ENCODE measurements around the gene GSTM3.
"Not testable (repeated sequence)": the region's sequence is repeated elsewhere in the genome, so short reads cannot be mapped to it uniquely, and the experiment has no call there.

Gene GSTM3

DNA sequence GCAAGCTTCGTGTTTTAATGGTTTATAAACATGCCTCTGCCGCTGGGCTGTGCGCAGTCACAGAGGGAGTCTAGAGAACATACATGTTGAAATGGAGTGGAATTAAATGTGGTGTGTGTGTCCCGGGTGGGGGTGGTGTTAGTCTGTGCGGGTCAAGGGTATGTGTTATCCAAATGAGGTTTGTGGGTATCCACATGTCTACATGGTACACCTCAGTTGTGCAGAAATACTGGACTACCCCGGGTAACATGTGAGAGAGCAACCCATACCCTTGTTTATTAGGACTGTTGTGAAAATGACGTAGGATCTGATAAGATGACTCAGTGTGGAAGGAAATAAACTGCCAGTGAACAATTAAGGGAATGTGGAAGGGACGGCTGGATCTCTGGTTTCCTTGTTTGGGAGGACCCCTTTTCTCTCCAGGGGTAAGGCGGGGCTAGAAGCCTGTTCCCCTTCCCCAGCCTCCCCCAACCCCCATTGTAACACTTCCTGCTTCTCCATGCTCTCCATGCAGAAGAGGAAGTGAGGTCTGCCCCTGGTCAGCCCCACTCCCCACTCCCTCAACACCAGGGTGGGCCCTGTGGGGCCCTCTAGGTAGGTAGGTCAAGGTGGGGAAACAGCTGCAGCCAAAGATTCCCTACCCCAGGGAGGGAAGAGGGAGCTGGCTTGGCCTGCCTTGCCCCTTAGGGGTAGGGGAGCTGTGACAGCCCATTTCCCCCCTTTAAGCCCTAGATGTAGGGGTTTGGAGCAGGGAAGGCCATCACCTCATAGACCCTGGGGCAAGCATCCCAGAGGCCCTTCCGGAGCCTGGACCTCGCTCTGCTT is 22.2 kb upstream of the GSTM3 start:
- no peak overlapping the region for H3K27ac ChIP-seq (ENCODE audit: low read depth, low read length)
- no peaks in the 10 kb centered on the region for H3K9me3 ChIP-seq (ENCODE audit: control insufficient read depth in 5 of 5, low read length in 5 of 5)
- no peaks in the 10 kb centered on the region for H3K36me3 ChIP-seq (ENCODE audit: control insufficient read depth in 5 of 5, insufficient read depth in 5 of 5, low read length in 5 of 5)
- H3K4me3 ChIP-seq (ENCODE audit: low read depth in 1 of 5, low read length in 5 of 5): no peak overlapping the region
- H3K27me3 ChIP-seq (ENCODE audit: control insufficient read depth in 5 of 5, insufficient read depth in 4 of 5, low read length in 5 of 5): peaks cover 0 to 2% (median 0%) of the 10 kb centered on the region in 5 donors
- peak overlapping the region in 1 of 5 donors; percentile 30 for H3K9ac ChIP-seq (ENCODE audit: low read length in 5 of 5)
- peaks cover 0 to 9% (median 0%) of the 10 kb centered on the region in 5 donors for H3K4me1 ChIP-seq (ENCODE audit: control insufficient read depth in 5 of 5, insufficient read depth in 5 of 5, low read length in 5 of 5)

DNA sequence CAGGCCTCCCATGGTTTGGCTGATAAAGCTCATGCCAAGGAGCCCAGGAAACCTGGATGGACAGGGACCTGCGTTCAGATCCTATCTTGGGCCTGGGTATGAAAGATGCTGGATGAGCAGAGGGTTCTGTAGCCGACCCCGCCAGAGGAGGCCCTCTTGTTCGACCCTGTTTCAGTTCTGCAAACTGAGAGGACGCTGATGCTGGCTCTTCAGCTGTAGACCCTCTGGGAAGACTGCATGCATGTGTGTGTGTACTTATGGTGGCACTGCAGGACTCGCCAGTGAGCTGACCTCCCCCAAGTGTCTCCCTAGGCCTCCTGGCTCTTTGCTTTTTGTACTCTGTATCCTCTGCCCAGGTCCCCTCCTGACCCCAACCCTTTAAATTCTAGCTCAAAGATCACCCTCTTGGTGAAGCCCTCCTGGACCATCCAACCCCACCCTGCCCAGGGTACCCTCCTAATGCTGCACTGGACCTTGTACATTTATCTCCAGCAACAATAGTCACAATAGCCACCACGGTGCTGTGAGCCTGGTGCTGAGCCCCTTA is 21.3 kb upstream of the GSTM3 start:
- Histone ChIP-seq H3K4me1 (ENCODE audit: control insufficient read depth in 5 of 5, insufficient read depth in 5 of 5, low read length in 5 of 5) (peaks cover 0 to 9% (median 0%) of the 10 kb centered on the region in 5 donors), H3K36me3 (ENCODE audit: control insufficient read depth in 5 of 5, insufficient read depth in 5 of 5, low read length in 5 of 5) (no peaks in the 10 kb centered on the region), H3K9ac (ENCODE audit: low read length in 5 of 5) (no peak overlapping the region), H3K9me3 (ENCODE audit: control insufficient read depth in 5 of 5, low read length in 5 of 5) (no peaks in the 10 kb centered on the region), H3K27me3 (ENCODE audit: control insufficient read depth in 5 of 5, insufficient read depth in 4 of 5, low read length in 5 of 5) (peaks cover 0 to 2% (median 0%) of the 10 kb centered on the region in 5 donors), H3K27ac (ENCODE audit: low read depth, low read length) (no peak overlapping the region), H3K4me3 (ENCODE audit: low read depth in 1 of 5, low read length in 5 of 5) (no peak overlapping the region)

DNA sequence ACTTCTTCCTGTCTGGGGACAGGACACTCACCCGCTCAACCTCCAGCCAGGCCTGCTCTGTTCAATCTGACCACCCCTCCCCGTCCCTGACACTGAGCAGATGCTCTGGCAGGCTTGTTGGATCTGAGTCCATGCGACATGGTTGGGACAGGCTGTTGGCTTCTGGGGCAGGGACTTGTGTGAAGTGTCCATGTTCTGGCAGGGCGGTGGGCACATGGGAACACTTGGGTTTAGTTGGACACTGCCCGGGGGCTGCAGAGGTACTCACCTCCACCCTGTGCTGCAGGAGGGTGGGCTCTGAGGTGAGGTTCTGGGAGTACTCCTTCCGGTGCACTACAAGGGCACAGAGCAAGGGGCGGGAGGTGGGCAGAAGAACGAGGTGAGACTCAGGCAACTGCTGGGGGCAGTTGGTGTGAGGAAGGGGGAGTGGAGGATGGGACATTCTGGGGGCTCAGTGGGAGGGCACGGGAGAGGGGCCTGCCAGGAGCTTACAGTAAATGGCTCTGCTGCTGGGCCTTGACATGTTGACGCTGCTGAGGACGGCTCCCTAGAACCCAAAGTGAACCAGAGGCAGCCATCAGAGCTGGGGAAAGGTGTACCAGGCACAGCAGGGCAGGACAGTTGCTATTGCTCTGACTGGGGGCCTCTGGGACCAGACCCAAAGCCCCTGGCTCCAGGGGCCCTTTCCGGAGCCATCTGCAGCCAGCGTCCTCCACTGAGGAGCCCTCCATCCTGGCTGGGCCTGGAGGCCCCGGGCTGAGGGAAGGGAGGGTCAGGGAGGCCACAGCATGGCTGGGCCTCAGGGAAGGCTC is 20.6 kb upstream of the GSTM3 start:
- no peak overlapping the region for H3K4me3 ChIP-seq (ENCODE audit: low read depth in 1 of 5, low read length in 5 of 5)
- H3K36me3 ChIP-seq (ENCODE audit: control insufficient read depth in 5 of 5, insufficient read depth in 5 of 5, low read length in 5 of 5): no peaks in the 10 kb centered on the region
- peaks cover 0 to 9% (median 0%) of the 10 kb centered on the region in 5 donors for H3K4me1 ChIP-seq (ENCODE audit: control insufficient read depth in 5 of 5, insufficient read depth in 5 of 5, low read length in 5 of 5)
- peaks cover 0 to 2% (median 0%) of the 10 kb centered on the region in 5 donors for H3K27me3 ChIP-seq (ENCODE audit: control insufficient read depth in 5 of 5, insufficient read depth in 4 of 5, low read length in 5 of 5)
- H3K9ac ChIP-seq (ENCODE audit: low read length in 5 of 5): no peak overlapping the region
- no peaks in the 10 kb centered on the region for H3K9me3 ChIP-seq (ENCODE audit: control insufficient read depth in 5 of 5, low read length in 5 of 5)
- H3K27ac ChIP-seq (ENCODE audit: low read depth, low read length): no peak overlapping the region

DNA sequence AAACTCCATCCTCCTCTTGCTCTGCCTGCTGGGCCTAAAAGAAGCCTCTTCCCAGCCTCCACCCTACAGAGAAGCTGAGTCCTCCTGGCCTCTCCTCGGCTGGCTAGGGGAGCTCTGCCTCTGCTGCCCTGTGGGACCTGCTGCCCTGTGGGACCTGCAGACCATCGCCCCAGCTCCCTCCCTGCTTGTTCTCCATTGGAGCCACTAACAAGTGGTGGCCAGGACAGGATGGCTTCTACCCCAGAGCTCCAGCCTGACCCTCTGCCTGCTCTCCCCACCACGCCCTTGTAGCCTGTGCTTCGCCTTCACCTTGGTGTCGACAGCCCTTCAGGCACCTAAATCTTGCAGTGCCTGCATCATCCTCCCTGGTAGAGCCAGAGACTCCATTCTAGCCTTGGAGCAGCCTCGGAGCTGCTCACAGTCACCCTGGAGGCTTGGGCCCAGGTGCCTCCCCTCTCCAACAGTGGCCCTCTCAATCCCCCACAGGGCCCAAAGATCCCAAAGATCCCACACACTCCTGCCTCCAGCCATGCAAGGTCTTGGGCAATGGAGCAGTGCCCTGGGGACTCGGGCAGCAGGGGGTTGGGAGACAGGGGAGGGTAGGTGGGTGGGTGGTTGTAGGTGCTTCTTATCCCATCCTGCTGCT is 19.9 kb upstream of the GSTM3 start:
- H3K4me1 ChIP-seq (ENCODE audit: control insufficient read depth in 5 of 5, insufficient read depth in 5 of 5, low read length in 5 of 5): peaks cover 0 to 9% (median 0%) of the 10 kb centered on the region in 5 donors
- H3K9me3 ChIP-seq (ENCODE audit: control insufficient read depth in 5 of 5, low read length in 5 of 5): no peaks in the 10 kb centered on the region
- H3K27ac ChIP-seq (ENCODE audit: low read depth, low read length): no peak overlapping the region
- H3K36me3 ChIP-seq (ENCODE audit: control insufficient read depth in 5 of 5, insufficient read depth in 5 of 5, low read length in 5 of 5): no peaks in the 10 kb centered on the region
- H3K27me3 ChIP-seq (ENCODE audit: control insufficient read depth in 5 of 5, insufficient read depth in 4 of 5, low read length in 5 of 5): peaks cover 0 to 2% (median 0%) of the 10 kb centered on the region in 5 donors
- no peak overlapping the region for H3K4me3 ChIP-seq (ENCODE audit: low read depth in 1 of 5, low read length in 5 of 5)
- H3K9ac ChIP-seq (ENCODE audit: low read length in 5 of 5): no peak overlapping the region

DNA sequence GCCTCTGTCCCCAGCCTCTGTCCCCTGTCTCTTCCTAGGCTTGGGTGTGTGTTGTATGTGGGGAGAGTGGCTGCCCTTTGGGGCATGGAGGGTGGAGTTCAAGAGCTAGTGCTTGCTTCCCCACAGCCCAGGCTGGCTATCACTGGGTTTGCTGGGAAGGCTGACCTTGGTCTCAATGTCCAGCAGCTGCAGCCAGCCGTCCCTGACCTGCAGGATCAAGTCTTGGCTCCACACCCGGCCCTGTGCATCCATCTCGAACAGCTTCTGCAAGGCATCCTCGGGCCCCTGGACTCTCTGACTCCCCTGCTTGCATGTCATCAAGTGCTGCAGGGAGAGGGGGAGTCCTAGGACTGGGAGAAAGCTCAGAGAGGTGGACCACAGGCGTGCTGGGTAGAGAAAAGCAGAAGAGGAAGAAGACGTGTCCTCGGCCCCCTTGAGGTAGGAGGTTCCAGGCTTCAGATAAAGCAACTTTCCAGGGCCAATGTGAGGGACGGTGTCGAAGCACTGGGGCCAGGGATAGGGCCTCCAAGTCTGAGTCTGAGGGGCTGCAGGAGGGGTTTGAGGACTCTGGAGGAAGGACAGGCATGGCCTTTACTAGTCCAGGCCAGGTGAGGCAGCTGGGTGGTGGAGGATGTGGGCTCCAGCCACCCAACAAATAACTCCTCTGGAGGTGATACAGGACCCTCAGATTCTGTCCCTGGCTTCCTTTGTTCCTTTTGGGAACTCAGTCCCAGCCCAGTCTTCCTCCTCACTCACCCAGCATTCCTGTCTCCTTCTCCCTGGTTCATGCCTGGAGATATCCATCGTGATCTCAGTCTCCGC is 18.9 kb upstream of the GSTM3 start:
- Histone ChIP-seq H3K36me3 (ENCODE audit: control insufficient read depth in 5 of 5, insufficient read depth in 5 of 5, low read length in 5 of 5) (no peaks in the 10 kb centered on the region), H3K9ac (ENCODE audit: low read length in 5 of 5) (no peak overlapping the region), H3K9me3 (ENCODE audit: control insufficient read depth in 5 of 5, low read length in 5 of 5) (no peaks in the 10 kb centered on the region), H3K4me1 (ENCODE audit: control insufficient read depth in 5 of 5, insufficient read depth in 5 of 5, low read length in 5 of 5) (peaks cover 0 to 9% (median 0%) of the 10 kb centered on the region in 5 donors), H3K27ac (ENCODE audit: low read depth, low read length) (no peak overlapping the region), H3K4me3 (ENCODE audit: low read depth in 1 of 5, low read length in 5 of 5) (no peak overlapping the region), H3K27me3 (ENCODE audit: control insufficient read depth in 5 of 5, insufficient read depth in 4 of 5, low read length in 5 of 5) (peaks cover 0 to 2% (median 0%) of the 10 kb centered on the region in 5 donors)

GRCh38 chr1:109757936-109758786 is 17.3 kb upstream of the GSTM3 start:
- Histone ChIP-seq H3K27ac (ENCODE audit: low read depth, low read length) (no peak overlapping the region), H3K9ac (ENCODE audit: low read length in 5 of 5) (no peak overlapping the region), H3K4me1 (ENCODE audit: control insufficient read depth in 5 of 5, insufficient read depth in 5 of 5, low read length in 5 of 5) (peaks cover 0 to under 1% (median 0%) of the 10 kb centered on the region in 5 donors), H3K27me3 (ENCODE audit: control insufficient read depth in 5 of 5, insufficient read depth in 4 of 5, low read length in 5 of 5) (no peaks in the 10 kb centered on the region), H3K9me3 (ENCODE audit: control insufficient read depth in 5 of 5, low read length in 5 of 5) (no peaks in the 10 kb centered on the region), H3K36me3 (ENCODE audit: control insufficient read depth in 5 of 5, insufficient read depth in 5 of 5, low read length in 5 of 5) (no peaks in the 10 kb centered on the region), H3K4me3 (ENCODE audit: low read depth in 1 of 5, low read length in 5 of 5) (no peak overlapping the region)

GRCh38 chr1:109756848-109757521 is 16.1 kb upstream of the GSTM3 start:
- no peaks in the 10 kb centered on the region for H3K4me1 ChIP-seq (ENCODE audit: control insufficient read depth in 5 of 5, insufficient read depth in 5 of 5, low read length in 5 of 5)
- H3K36me3 ChIP-seq (ENCODE audit: control insufficient read depth in 5 of 5, insufficient read depth in 5 of 5, low read length in 5 of 5): no peaks in the 10 kb centered on the region
- no peak overlapping the region for H3K9ac ChIP-seq (ENCODE audit: low read length in 5 of 5)
- no peak overlapping the region for H3K27ac ChIP-seq (ENCODE audit: low read depth, low read length)
- no peaks in the 10 kb centered on the region for H3K27me3 ChIP-seq (ENCODE audit: control insufficient read depth in 5 of 5, insufficient read depth in 4 of 5, low read length in 5 of 5)
- no peak overlapping the region for H3K4me3 ChIP-seq (ENCODE audit: low read depth in 1 of 5, low read length in 5 of 5)
- H3K9me3 ChIP-seq (ENCODE audit: control insufficient read depth in 5 of 5, low read length in 5 of 5): no peaks in the 10 kb centered on the region

GRCh38 chr1:109756325-109756724 is 15.5 kb upstream of the GSTM3 start:
- H3K36me3 ChIP-seq (ENCODE audit: control insufficient read depth in 5 of 5, insufficient read depth in 5 of 5, low read length in 5 of 5); H3K4me1 ChIP-seq (ENCODE audit: control insufficient read depth in 5 of 5, insufficient read depth in 5 of 5, low read length in 5 of 5); H3K27me3 ChIP-seq (ENCODE audit: control insufficient read depth in 5 of 5, insufficient read depth in 4 of 5, low read length in 5 of 5); H3K4me3 ChIP-seq (ENCODE audit: low read depth in 1 of 5, low read length in 5 of 5); H3K9ac ChIP-seq (ENCODE audit: low read length in 5 of 5); H3K9me3 ChIP-seq (ENCODE audit: control insufficient read depth in 5 of 5, low read length in 5 of 5); H3K27ac ChIP-seq (ENCODE audit: low read depth, low read length): not testable (repeated sequence)

All from subcutaneous abdominal adipose tissue (tissue), 5 donors.